NCI-H187 (cell line): ENCODE results near the gene SMTN.
"Not testable (repeated sequence)": the region's sequence is repeated elsewhere in the genome, so short reads cannot be mapped to it uniquely, and the experiment has no call there.

ENCODE experiments used
- DNase-seq, 2 experiments: peaks; one replicate each; lab custom pipeline; 2025; lab: John Stamatoyannopoulos, UW

Gene SMTN

DNA sequence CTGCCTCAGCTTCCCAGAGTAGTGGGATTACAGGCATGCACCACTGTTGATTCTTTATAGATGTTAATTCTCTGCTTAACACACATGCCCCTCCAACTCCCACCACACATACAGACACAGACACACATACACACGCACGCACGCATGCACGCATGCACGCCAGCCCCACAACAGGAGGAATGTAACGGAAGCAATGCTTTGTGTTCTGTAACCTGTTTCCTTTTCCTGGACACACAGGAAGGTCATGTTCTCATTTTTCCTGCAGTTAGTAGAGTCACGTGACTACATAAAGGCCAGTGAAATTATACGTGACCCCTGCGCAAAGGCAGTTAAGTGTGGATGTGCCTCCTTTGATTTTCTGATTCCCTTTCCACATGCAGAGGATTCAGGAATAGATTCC, 8.0 kb upstream of the SMTN start:
- not testable (repeated sequence) for DNase-seq

DNA sequence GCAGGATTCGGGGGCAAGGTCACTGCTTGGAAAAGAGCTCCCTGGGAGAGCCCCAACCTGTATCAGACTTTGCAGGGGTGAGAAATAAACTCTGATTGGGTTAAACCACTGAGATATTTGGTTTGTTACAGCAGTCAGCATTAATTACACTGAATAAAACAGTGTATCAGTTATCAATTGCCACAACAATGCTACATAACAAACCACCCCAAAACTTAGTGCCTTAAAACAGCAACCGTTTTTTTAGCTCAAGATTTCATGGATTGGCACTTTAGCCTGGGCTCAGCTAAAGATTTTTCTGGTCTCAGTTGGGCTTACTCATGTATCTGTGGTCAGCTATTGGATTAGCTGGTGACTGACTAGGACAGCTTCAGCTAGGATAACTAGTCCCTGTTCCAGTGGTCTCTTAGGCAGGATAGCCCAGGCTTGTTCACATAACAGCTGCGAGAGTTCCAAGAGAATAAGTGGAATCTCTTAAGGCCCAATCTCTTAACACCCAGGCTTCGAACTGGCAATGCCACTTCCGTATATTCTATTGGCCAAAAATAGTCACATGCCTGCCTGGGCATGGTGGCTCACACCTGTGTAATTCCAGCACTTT, 7.5 kb upstream of the SMTN start:
- not testable (repeated sequence) for DNase-seq

- DNase-seq = no peak
Measured at GRCh38 chr22:31075961-31076360, 5.2 kb upstream of the SMTN start.

DNA sequence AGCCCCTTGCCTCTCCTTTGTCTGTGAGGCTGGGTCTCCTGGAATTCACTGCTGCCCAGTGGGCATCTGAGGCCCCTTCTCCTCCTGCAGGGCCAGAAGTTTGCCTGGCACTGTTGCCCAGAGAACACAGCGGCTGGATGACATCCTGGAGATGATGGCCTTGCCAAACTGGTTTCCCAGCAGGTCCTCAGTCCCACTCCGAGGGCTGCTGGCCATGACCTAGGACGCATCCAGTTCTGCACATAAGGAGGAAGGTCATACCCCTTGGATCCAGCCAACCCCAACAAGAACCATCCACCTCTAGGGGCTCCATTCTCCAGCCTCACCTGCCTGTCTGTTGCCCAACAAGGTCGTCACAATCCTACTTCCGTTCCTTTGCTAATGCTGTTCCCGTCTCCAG, 3.4 kb upstream of the SMTN start:
- DNase-seq = no peak

DNA sequence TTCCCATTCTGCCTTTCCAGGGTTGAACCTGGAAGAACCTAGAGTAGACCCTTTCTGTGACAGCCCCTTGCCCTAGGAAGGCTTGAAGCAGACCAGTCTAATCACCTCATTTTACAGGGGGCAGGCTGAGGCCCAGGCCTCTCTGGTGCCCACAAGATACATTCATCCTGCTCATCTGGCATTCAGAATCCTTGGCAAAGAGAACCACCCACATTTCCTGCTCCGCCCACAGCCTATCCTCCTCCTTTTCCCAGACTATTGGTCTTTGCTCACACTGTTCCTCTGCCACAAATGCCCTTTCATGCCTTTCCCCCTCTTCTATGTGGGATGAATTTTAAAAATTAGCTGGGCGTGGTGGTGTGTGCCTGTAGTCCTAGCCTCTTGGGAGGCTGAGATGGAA, 2.7 kb upstream of the SMTN start:
- DNase-seq = not testable (repeated sequence)

- DNase-seq = no peak
Measured at GRCh38 chr22:31079095-31079642, 1.9 kb upstream of the SMTN start.

- no peak for DNase-seq
Measured at GRCh38 chr22:31080164-31080847, 812 bp upstream of the SMTN start.

GRCh38 chr22:31081963-31082605, 966 bp downstream of the SMTN start:
- DNase-seq = no peak

GRCh38 chr22:31082606-31083376, 1.7 kb downstream of the SMTN start:
- no peak for DNase-seq

GRCh38 chr22:31083377-31083768, 2.3 kb downstream of the SMTN start:
- DNase-seq = no peak

DNA sequence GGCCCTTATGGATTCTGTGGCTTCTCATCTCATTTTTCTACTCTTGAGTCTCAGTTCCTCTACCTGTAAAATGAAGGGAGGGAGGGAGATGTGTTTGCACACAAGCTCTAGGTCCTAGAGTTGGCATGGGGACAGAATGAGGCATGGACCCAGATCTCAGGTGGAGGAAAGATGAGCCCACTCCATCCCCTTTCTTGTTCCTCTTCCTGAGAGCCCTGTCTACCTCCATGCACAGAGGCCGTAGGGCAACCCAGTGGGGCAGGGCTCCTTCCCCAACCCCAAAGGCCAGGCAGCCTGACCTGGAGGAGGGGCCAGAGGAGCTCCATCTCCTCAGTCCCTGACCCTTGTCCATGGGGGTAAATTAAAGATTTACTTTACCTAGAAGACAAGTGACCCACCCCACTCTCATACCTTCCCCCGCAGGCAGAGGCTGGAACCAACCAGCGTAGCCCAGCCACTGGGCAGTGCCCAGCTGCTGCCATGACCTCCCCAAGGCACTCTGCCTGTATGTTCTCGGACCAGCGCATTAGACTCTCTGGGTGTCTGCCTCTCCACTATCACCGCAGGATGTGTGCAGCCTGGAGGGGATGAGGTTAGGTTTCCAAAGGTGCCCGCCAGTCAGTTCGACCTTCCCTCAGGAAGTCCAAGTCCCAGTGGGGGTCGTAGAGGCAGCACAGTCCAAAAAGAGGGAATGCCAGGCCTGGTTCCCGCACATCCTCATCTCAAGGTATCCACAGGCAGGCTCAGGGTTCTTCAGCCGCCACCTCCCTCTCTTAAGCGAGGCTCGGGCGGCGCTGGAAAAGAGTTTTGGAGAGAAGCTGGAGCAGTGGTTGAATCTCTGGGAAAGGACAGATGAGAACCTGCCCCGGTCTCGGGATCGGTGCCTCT, 3.0 kb downstream of the SMTN start:
- no peak for DNase-seq

- no peak for DNase-seq
Measured at GRCh38 chr22:31084811-31085492, 3.8 kb downstream of the SMTN start.

DNA sequence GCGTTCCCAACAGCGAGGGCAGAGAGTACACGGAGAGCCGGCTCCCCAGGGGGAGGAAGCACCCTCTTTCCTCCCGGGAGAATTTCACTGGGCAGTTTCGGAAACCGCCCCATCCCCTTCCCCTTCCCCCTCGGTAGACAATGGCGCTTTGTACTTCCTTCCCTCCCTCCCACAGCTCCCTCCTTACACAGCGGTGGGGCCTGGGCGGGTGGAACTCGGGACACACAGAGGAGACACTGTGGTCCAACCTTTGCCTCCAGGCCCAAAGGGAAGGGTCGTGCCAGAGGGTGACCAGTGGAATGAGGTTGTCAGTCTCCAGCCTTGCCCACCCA, 4.3 kb downstream of the SMTN start:
- no peak for DNase-seq

- DNase-seq = no peak
Measured at GRCh38 chr22:31085928-31086327, 4.8 kb downstream of the SMTN start.

DNA sequence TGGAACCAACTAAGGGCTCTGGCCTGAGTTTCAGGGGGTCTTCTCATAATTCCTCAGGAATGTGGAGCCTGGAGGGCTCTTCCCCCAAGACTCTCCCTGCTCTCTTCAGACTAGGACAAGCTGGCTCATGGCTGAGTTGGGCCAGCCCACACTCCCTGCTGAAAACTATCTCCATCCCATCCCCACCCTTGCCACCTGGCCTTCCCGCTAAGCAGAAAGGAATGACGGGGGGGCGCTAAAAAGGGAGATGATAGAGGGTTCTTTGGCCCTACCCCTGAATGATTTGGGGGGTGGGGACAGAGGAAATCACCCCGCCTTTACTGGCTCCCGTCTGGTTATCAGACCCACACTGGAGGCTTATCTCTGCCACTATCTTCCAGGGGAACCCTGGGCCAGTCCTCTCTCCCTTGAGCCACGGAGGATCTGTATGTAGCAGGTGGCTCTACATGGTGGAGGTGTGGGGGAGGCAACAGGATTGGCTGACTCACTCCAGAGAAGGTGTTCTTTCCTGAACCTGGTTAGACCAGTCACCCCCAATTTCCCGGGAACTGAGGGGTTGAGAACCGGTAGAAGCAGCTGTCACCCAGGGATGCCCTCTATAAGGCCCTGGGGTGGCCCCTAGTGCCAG, 5.7 kb downstream of the SMTN start:
- DNase-seq = no peak

GRCh38 chr22:31087744-31088215, 6.7 kb downstream of the SMTN start:
- no peak for DNase-seq

DNA sequence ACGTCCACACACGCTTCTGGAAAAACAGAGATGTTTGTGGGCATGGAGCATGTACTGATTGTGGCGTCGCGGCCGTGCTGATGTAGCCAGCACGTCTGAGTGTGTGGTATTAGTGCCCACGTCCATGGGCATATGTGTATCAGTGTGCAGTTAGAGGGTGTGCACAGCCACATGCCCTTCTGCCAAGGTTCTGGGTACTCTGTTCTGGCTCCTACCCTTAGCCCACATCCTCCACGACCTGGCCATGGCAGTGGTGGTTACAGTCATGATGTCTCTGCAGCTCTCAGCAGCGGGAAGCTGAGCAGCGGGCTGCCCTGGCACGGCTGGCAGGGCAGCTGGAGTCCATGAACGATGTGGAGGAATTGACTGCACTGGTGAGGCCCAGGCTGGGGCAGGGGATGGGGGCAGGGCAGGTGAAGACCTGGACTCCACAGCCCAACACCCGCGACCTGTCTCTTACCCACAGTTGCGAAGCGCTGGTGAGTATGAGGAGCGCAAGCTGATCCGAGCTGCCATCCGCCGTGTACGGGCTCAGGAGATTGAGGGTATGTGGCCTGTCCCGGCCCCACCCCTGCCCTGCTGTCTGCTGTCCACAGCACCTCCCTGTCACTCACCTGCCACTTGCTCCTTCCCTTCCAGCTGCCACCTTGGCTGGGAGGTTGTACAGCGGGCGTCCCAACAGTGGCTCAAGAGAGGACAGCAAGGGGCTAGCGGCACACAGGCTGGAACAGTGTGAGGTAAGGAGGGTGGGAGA, 7.3 kb downstream of the SMTN start:
- DNase-seq = no peak

DNA sequence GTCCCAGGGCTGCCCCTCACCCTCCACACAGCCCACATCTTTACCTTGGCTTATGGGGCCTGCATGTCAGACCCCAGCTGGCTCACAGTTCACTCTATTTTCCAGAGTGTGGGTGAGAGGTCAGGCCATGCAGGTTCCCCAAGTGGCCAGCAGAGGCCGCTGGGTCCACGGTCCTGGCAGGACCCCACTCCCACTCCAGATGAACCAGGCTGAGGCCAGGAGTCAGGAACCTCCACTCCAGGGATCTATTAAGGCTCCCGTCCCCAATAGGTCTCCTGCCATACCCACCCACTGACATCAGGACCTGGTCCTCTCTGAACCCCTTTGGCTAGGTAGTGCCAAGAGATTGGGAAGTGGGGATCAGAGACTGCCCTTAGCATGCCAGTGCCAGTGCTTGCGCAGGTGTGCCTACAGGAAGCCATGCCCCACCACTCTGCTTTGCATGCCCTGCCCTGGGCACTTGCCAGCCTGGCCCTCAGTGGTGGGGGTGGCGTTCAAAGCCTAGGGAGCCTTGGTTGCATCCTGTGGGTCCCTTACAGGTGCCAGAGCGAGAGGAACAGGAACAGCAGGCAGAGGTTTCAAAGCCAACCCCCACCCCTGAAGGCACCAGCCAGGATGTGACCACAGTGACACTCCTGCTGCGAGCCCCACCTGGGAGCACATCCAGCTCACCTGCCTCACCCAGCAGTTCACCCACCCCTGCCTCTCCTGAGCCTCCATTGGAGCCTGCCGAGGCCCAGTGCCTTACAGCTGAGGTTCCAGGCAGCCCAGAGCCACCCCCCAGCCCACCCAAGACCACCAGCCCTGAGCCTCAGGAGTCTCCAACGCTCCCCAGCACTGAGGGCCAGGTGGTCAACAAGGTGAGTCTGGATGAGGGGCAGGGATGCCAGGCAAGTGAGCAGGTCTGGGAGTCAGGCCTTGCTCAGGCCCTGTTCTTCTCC, 8.3 kb downstream of the SMTN start:
- DNase-seq = no peak
